DMS53 (cell line): ENCODE data around the gene PTPRZ1.

Experiments used
- DNase-seq: peaks from one replicate; lab custom pipeline; 2025; lab: John Stamatoyannopoulos, UW

The PTPRZ1 gene

GRCh38 chr7:121872831-121873288 is at the start of gene PTPRZ1:
TSS of gene PTPRZ1 (plus strand) at chr7:121873161. CDS start at chr7:121873500, 339 bp downstream.
- peak; percentile 85 for DNase-seq

GRCh38 chr7:121824276-121824675 is 48.7 kb upstream of the PTPRZ1 start:
- no peak for DNase-seq

GRCh38 chr7:121831351-121831750 is 41.6 kb upstream of the PTPRZ1 start:
- DNase-seq, result no peak

- DNase-seq, result no peak
Observed at GRCh38 chr7:121831801-121832200, 41.2 kb upstream of the PTPRZ1 start.

GRCh38 chr7:121832347-121832746 is 40.6 kb upstream of the PTPRZ1 start:
- DNase-seq, result no peak

- DNase-seq, result no peak
Observed at GRCh38 chr7:121833991-121834390, 39.0 kb upstream of the PTPRZ1 start.

GRCh38 chr7:121837462-121837861 is 35.5 kb upstream of the PTPRZ1 start:
- no peak for DNase-seq

- no peak for DNase-seq
Observed at GRCh38 chr7:121847041-121847440, 25.9 kb upstream of the PTPRZ1 start.

GRCh38 chr7:121853307-121853706 is 19.7 kb upstream of the PTPRZ1 start:
- DNase-seq, result no peak

- no peak for DNase-seq
Observed at GRCh38 chr7:121860953-121861352, 12.0 kb upstream of the PTPRZ1 start.

- DNase-seq, result no peak
Observed at GRCh38 chr7:121862591-121862990, 10.4 kb upstream of the PTPRZ1 start.

- DNase-seq, result no peak
Observed at GRCh38 chr7:121871188-121871587, 1.8 kb upstream of the PTPRZ1 start.

GRCh38 chr7:121873289-121874194 is 581 bp downstream of the PTPRZ1 start:
- DNase-seq, result peak; percentile 74

GRCh38 chr7:121874298-121874697 is 1.3 kb downstream of the PTPRZ1 start:
- no peak for DNase-seq

- no peak for DNase-seq
Observed at GRCh38 chr7:121875203-121875602, 2.2 kb downstream of the PTPRZ1 start.

GRCh38 chr7:121876656-121877500 is 3.9 kb downstream of the PTPRZ1 start:
- no peak for DNase-seq

GRCh38 chr7:121878918-121879464 is 6.0 kb downstream of the PTPRZ1 start:
- no peak for DNase-seq

GRCh38 chr7:121879544-121879943 is 6.6 kb downstream of the PTPRZ1 start:
- no peak for DNase-seq

GRCh38 chr7:121882731-121883130 is 9.8 kb downstream of the PTPRZ1 start:
- no peak for DNase-seq

- DNase-seq, result no peak
Observed at GRCh38 chr7:121885166-121885920, 12.4 kb downstream of the PTPRZ1 start.

- no peak for DNase-seq
Observed at GRCh38 chr7:121887634-121888033, 14.7 kb downstream of the PTPRZ1 start.

- DNase-seq, result no peak
Observed at GRCh38 chr7:121890833-121891232, 17.9 kb downstream of the PTPRZ1 start.
